HEK293T (cell line): Measurements from ENCODE around the gene RALGPS2.

Experiments
- CTCF ChIA-PET: fragments of 350-600 bp; formaldehyde crosslinking; extraction: SDS; loops from one replicate; lab custom pipeline; 2021; ENCODE audit warnings: antibody characterized with exemption, inconsistent platforms; lab: Yijun Ruan, JAX
- POLR2A ChIA-PET: fragments of 350-600 bp; formaldehyde crosslinking; extraction: SDS; loops from one replicate; lab custom pipeline; 2020; ENCODE audit warnings: antibody characterized with exemption, inconsistent platforms; lab: Yijun Ruan, JAX
- DNase-seq: peaks from one replicate; pipeline ENCODE4 v3.0.0; 2012; ENCODE audit warnings: mixed read lengths; ENCODE audit errors: extremely low spot score
- ARNT ChIP-seq: fragments of 450-650 bp; IDR thresholded peaks from 2 replicates; pipeline ENCODE4 v1.6.1; 2017; ENCODE audit warnings: mild to moderate bottlenecking
- BHLHE40 ChIP-seq: fragments of 450-650 bp; IDR thresholded peaks from 2 replicates; pipeline ENCODE4 v1.6.1; 2016; ENCODE audit warnings: mild to moderate bottlenecking, moderate library complexity, borderline replicate concordance
- CTBP1 ChIP-seq: fragments of 450-650 bp; IDR thresholded peaks from 2 replicates; pipeline ENCODE4 v1.6.1; 2016; ENCODE audit warnings: borderline replicate concordance
- ELF4 ChIP-seq: fragments of 450-650 bp; IDR thresholded peaks from 2 replicates; pipeline ENCODE4 v1.6.1; 2017; ENCODE audit warnings: antibody characterized with exemption
- FOXA1 ChIP-seq: fragments of 450-650 bp; IDR thresholded peaks from 2 replicates; pipeline ENCODE4 v1.6.1; 2016; ENCODE audit warnings: mild to moderate bottlenecking
- FOXK2 ChIP-seq: fragments of 450-650 bp; IDR thresholded peaks from 2 replicates; pipeline ENCODE4 v1.6.1; 2016; ENCODE audit warnings: mild to moderate bottlenecking
- FOXM1 ChIP-seq: fragments of 450-650 bp; IDR thresholded peaks from 2 replicates; pipeline ENCODE4 v1.6.1; 2017; ENCODE audit warnings: mild to moderate bottlenecking, borderline replicate concordance
- HDGF ChIP-seq: fragments of 450-650 bp; IDR thresholded peaks from 2 replicates; pipeline ENCODE4 v1.6.1; 2017; ENCODE audit warnings: antibody characterized with exemption, borderline replicate concordance
- L3MBTL2 ChIP-seq: fragments of 450-650 bp; conservative IDR thresholded peaks from 2 replicates; pipeline ENCODE4 v1.6.1; 2016; ENCODE audit warnings: mild to moderate bottlenecking
- LEF1 ChIP-seq: fragments of 450-650 bp; IDR thresholded peaks from 2 replicates; pipeline ENCODE4 v1.6.1; 2017; ENCODE audit warnings: mild to moderate bottlenecking, borderline replicate concordance
- NFRKB ChIP-seq: fragments of 450-650 bp; IDR thresholded peaks from 2 replicates; pipeline ENCODE4 v1.6.1; 2016; ENCODE audit warnings: mild to moderate bottlenecking, moderate library complexity
- PKNOX1 ChIP-seq: fragments of 450-650 bp; IDR thresholded peaks from 2 replicates; pipeline ENCODE4 v1.6.1; 2016
- SP1 ChIP-seq: fragments of 450-650 bp; IDR thresholded peaks from 2 replicates; pipeline ENCODE4 v1.6.1; 2017
- SUZ12 ChIP-seq: fragments of 450-650 bp; IDR thresholded peaks from 2 replicates; pipeline ENCODE4 v1.6.1; 2016; ENCODE audit warnings: mild to moderate bottlenecking
- TARDBP ChIP-seq: fragments of 450-650 bp; IDR thresholded peaks from 2 replicates; pipeline ENCODE4 v1.6.1; 2016
- ZNF384 ChIP-seq: fragments of 450-650 bp; IDR thresholded peaks from 2 replicates; pipeline ENCODE4 v1.6.1; 2016

RALGPS2 gene

GRCh38 chr1:178849918-178850317 lies 124.9 kb downstream of the RALGPS2 start:
- TF ChIP-seq LEF1 (no peak), FOXA1 (no peak), BHLHE40 (no peak), ARNT (no peak), ZNF384 (no peak), SUZ12 (no peak)
- DNase-seq = no peak
- POLR2A ChIA-PET = no interaction called here
- CTCF ChIA-PET = interaction anchor here (1.3 kb wide), 1 partner anchor 153 kb away, joined by 3 read pairs; no protein-coding TSS in a partner anchor

GRCh38 chr1:178857126-178857525 lies 132.1 kb downstream of the RALGPS2 start:
- POLR2A ChIA-PET = no interaction called here
- CTCF ChIA-PET = interaction anchor here (0.6 kb wide), 1 partner anchor 12 kb away, joined by 3 read pairs; no protein-coding TSS in a partner anchor
- no peak for DNase-seq
- TF ChIP-seq NFRKB = no peak
- TF ChIP-seq L3MBTL2 = no peak
- TF ChIP-seq SP1 = no peak

GRCh38 chr1:178862416-178862815 lies 137.4 kb downstream of the RALGPS2 start:
- CTCF ChIA-PET = interaction anchor here (0.6 kb wide), 1 partner anchor 1006 kb away, joined by 3 read pairs; no protein-coding TSS in a partner anchor
- no peak for DNase-seq
- POLR2A ChIA-PET = no interaction called here
- TF ChIP-seq ARNT (no peak), NFRKB (no peak), HDGF (no peak), ZNF384 (no peak), CTBP1 (no peak), TARDBP (no peak), FOXA1 (no peak), BHLHE40 (no peak), SP1 (no peak), PKNOX1 (no peak), SUZ12 (no peak), L3MBTL2 (no peak), ELF4 (no peak), FOXM1 (no peak), FOXK2 (no peak), LEF1 (no peak)

- DNase-seq = no peak
- TF ChIP-seq SP1 (no peak), LEF1 (no peak), TARDBP (no peak), CTBP1 (no peak), ELF4 (no peak), ZNF384 (no peak), PKNOX1 (no peak), FOXK2 (no peak), FOXM1 (no peak)
- ChIA-PET CTCF (interaction anchor here (0.6 kb wide), 1 partner anchor 1005 kb away, joined by 3 read pairs; no protein-coding TSS in a partner anchor), POLR2A (no interaction called here)
Measured at GRCh38 chr1:178862864-178863263, 137.8 kb downstream of the RALGPS2 start.

- CTCF ChIA-PET = no interaction called here
- no peak for DNase-seq
- no peak for TF ChIP-seq PKNOX1
- TF ChIP-seq TARDBP = no peak
- TF ChIP-seq FOXK2 = no peak
- no peak for TF ChIP-seq NFRKB
- TF ChIP-seq ELF4 = no peak
- no peak for TF ChIP-seq L3MBTL2
- no peak for TF ChIP-seq LEF1
- no peak for TF ChIP-seq ZNF384
- TF ChIP-seq SUZ12 = no peak
- TF ChIP-seq BHLHE40 = no peak
- no peak for TF ChIP-seq SP1
- TF ChIP-seq FOXM1 = no peak
- no peak for TF ChIP-seq CTBP1
- TF ChIP-seq HDGF = no peak
- no peak for TF ChIP-seq ARNT
- TF ChIP-seq FOXA1 = no peak
- POLR2A ChIA-PET = no interaction called here
Measured at GRCh38 chr1:178864326-178864725, 139.3 kb downstream of the RALGPS2 start.

GRCh38 chr1:178867670-178868069 lies 142.6 kb downstream of the RALGPS2 start:
- ChIA-PET CTCF (no interaction called here), POLR2A (no interaction called here)
- no peak for TF ChIP-seq FOXK2
- TF ChIP-seq L3MBTL2 = no peak
- TF ChIP-seq SP1 = no peak
- TF ChIP-seq NFRKB = no peak
- no peak for DNase-seq

- no peak for TF ChIP-seq CTBP1
- TF ChIP-seq PKNOX1 = no peak
- no peak for TF ChIP-seq TARDBP
- TF ChIP-seq SP1 = no peak
- no peak for TF ChIP-seq SUZ12
- no peak for TF ChIP-seq NFRKB
- TF ChIP-seq FOXA1 = no peak
- no peak for TF ChIP-seq ELF4
- no peak for TF ChIP-seq L3MBTL2
- no peak for TF ChIP-seq HDGF
- TF ChIP-seq BHLHE40 = no peak
- no peak for DNase-seq
- ChIA-PET CTCF (interaction anchor here (0.8 kb wide), 1 partner anchor 11 kb away, joined by 3 read pairs; no protein-coding TSS in a partner anchor), POLR2A (no interaction called here)
Measured at GRCh38 chr1:178868706-178869105, 143.7 kb downstream of the RALGPS2 start.
